Measurements from ENCODE around the gene SLC7A14.

The SLC7A14 gene

DNA sequence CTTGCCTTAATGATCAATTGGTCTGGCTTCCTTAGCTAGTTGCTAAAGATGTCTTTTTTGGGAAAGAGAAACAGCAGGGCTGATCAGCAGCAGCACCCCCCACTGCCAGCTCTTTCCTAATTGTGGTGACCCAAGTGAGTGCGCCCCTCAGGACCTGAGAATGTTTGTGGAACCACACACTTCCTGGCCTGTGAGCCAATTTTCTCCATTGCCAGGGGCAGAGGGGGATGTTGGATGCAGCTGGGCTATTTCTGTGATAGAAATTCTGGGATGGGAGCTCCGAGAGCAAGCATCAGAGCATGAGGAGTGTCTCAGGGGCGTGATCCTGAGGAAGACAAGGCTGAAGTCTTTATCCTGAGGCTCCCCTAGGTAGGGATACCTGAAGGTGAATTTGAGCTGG, 100.6 kb downstream of the SLC7A14 start:
- H4K20me1 ChIP-seq (ENCODE audit: insufficient read depth, low read length), result no peaks in the 10 kb centered on the region; the same call in 1 of the 2 replicates
- no peaks in the 10 kb centered on the region for H3K27me3 ChIP-seq (ENCODE audit: insufficient read depth, low read length, poor library complexity)
- H3K4me1 ChIP-seq (ENCODE audit: insufficient read depth, low read length), result no peaks in the 10 kb centered on the region
- H2AFZ ChIP-seq (ENCODE audit: low read depth, low read length), result no peak overlapping the region
- ATAC-seq (ENCODE audit: insufficient read depth, low read depth), result no peak
- no peak overlapping the region for H3K9ac ChIP-seq (ENCODE audit: low read depth, low read length)
- no peaks in the 10 kb centered on the region for H3K9me3 ChIP-seq (ENCODE audit: insufficient read depth, low read length, severe bottlenecking)
- no peak for DNase-seq
- H3K36me3 ChIP-seq (ENCODE audit: insufficient read depth, low read length), result no peaks in the 10 kb centered on the region
- H3K27ac ChIP-seq (ENCODE audit: low read length), result no peak overlapping the region
- H3K4me2 ChIP-seq (ENCODE audit: insufficient read depth, low read length), result no peak overlapping the region
- no peaks in the 10 kb centered on the region for H3K79me2 ChIP-seq (ENCODE audit: insufficient read depth, low read length)
- H3K4me3 ChIP-seq (ENCODE audit: low read depth in 1 of 2, low read length in 2 of 2), result no peak overlapping the region
- TF ChIP-seq EZH2 (IDR thresholded peaks at IDR 0.05; ENCODE audit: borderline replicate concordance, low read depth, low read length, severe bottlenecking), result no peak
- TF ChIP-seq, protein P1, sequence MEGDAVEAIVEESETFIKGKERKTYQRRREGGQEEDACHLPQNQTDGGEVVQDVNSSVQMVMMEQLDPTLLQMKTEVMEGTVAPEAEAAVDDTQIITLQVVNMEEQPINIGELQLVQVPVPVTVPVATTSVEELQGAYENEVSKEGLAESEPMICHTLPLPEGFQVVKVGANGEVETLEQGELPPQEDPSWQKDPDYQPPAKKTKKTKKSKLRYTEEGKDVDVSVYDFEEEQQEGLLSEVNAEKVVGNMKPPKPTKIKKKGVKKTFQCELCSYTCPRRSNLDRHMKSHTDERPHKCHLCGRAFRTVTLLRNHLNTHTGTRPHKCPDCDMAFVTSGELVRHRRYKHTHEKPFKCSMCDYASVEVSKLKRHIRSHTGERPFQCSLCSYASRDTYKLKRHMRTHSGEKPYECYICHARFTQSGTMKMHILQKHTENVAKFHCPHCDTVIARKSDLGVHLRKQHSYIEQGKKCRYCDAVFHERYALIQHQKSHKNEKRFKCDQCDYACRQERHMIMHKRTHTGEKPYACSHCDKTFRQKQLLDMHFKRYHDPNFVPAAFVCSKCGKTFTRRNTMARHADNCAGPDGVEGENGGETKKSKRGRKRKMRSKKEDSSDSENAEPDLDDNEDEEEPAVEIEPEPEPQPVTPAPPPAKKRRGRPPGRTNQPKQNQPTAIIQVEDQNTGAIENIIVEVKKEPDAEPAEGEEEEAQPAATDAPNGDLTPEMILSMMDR (IDR thresholded peaks at IDR 0.05; ENCODE audit: borderline replicate concordance, extremely low read depth, low read length, poor library complexity, severe bottlenecking), result no peak

DNA sequence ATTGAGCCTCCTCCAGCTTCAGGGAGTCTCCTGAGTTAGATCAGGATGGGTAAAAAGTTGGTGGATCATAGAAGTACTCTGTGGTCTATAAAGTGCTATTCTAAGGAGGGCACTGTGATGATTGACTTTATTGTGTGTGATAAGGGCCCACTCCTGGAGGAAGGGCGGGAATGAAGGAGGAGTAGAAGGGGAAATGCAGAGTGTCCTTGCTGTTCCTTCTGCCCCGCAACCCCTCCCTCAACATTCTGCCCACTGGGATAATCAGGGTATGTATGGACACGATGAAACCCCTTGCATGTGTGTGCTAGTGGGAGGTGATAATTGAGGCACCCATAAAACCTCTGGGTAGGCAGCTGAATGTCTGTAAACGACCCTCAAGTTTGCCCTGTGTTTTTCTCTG, 101.0 kb downstream of the SLC7A14 start:
- ATAC-seq (ENCODE audit: insufficient read depth, low read depth) (no peak), DNase-seq (no peak)
- H3K9me3 ChIP-seq (ENCODE audit: insufficient read depth, low read length, severe bottlenecking), result no peaks in the 10 kb centered on the region
- TF ChIP-seq, protein P1 (IDR thresholded peaks at IDR 0.05; ENCODE audit: borderline replicate concordance, extremely low read depth, low read length, poor library complexity, severe bottlenecking), result no peak
- no peak for TF ChIP-seq EZH2 (IDR thresholded peaks at IDR 0.05; ENCODE audit: borderline replicate concordance, low read depth, low read length, severe bottlenecking)
- H3K79me2 ChIP-seq (ENCODE audit: insufficient read depth, low read length), result no peaks in the 10 kb centered on the region
- H3K4me3 ChIP-seq (ENCODE audit: low read depth in 1 of 2, low read length in 2 of 2), result no peak overlapping the region
- no peaks in the 10 kb centered on the region for H3K27me3 ChIP-seq (ENCODE audit: insufficient read depth, low read length, poor library complexity)
- no peak overlapping the region for H3K9ac ChIP-seq (ENCODE audit: low read depth, low read length)
- no peaks in the 10 kb centered on the region for H3K36me3 ChIP-seq (ENCODE audit: insufficient read depth, low read length)
- H3K4me2 ChIP-seq (ENCODE audit: insufficient read depth, low read length), result no peak overlapping the region
- no peaks in the 10 kb centered on the region; the same call in 1 of the 2 replicates for H4K20me1 ChIP-seq (ENCODE audit: insufficient read depth, low read length)
- no peak overlapping the region for H2AFZ ChIP-seq (ENCODE audit: low read depth, low read length)
- H3K27ac ChIP-seq (ENCODE audit: low read length), result no peak overlapping the region
- no peaks in the 10 kb centered on the region for H3K4me1 ChIP-seq (ENCODE audit: insufficient read depth, low read length)

DNA sequence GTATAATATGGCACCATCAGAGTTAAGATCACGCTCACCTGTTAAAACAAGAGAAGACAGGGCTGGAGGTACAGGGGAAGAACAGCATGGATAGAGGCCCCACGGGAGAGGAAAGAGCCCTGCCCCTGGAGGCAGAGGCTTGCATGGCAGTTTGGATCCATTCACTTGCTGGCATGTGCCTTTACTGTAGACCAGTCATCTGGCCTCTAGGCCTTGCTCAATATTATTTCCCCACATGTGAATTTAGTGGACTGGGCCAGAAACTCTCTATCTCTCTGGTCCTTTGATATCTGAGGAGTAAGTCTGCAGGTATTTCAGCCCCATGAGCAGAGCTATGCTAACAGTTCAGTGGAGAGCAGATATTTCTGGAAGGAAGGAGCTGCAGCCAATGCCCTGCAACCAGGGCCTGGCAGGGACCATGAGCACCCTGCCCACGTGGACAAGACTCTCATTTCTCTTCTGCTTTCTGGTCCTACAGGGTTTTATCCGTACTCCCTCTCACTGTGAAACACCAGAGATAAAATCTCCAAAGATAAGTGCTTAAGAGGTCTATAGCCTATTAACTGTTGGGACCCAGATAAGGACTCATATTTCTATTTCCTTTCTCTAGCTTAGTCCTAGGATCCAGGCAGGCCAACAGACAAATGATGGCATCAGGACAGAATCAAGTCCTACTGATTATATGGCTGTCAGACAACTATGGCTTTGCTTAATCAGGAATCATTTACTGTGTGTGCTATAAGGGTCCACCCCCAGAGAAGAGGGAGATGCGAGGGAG, 102.2 kb downstream of the SLC7A14 start:
- H3K36me3 ChIP-seq (ENCODE audit: insufficient read depth, low read length), result no peaks in the 10 kb centered on the region
- H3K27me3 ChIP-seq (ENCODE audit: insufficient read depth, low read length, poor library complexity), result no peaks in the 10 kb centered on the region
- no peaks in the 10 kb centered on the region for H3K9me3 ChIP-seq (ENCODE audit: insufficient read depth, low read length, severe bottlenecking)
- no peak overlapping the region for H3K9ac ChIP-seq (ENCODE audit: low read depth, low read length)
- no peak overlapping the region for H2AFZ ChIP-seq (ENCODE audit: low read depth, low read length)
- H3K79me2 ChIP-seq (ENCODE audit: insufficient read depth, low read length), result no peaks in the 10 kb centered on the region
- TF ChIP-seq, protein P1 (IDR thresholded peaks at IDR 0.05; ENCODE audit: borderline replicate concordance, extremely low read depth, low read length, poor library complexity, severe bottlenecking), result peak; percentile 40
- no peak for TF ChIP-seq EZH2 (IDR thresholded peaks at IDR 0.05; ENCODE audit: borderline replicate concordance, low read depth, low read length, severe bottlenecking)
- H3K4me2 ChIP-seq (ENCODE audit: insufficient read depth, low read length), result no peak overlapping the region
- no peak overlapping the region for H3K4me3 ChIP-seq (ENCODE audit: low read depth in 1 of 2, low read length in 2 of 2)
- H3K4me1 ChIP-seq (ENCODE audit: insufficient read depth, low read length), result no peaks in the 10 kb centered on the region
- DNase-seq (no peak), ATAC-seq (ENCODE audit: insufficient read depth, low read depth) (no peak)
- no peaks in the 10 kb centered on the region; the same call in 1 of the 2 replicates for H4K20me1 ChIP-seq (ENCODE audit: insufficient read depth, low read length)
- H3K27ac ChIP-seq (ENCODE audit: low read length), result no peak overlapping the region
